HepG2 (cell line): ENCODE data around the gene MST1. TPM values are rescaled to one million over a fixed set of nuclear protein-coding genes. Genes with fewer than 3 reads are reported as not detected.

Source experiments
- ARNTL ChIP-seq: sonication (generic); formaldehyde crosslinking; IDR thresholded peaks from 2 replicates; pipeline ENCODE4 v1.4.0; 2020; ENCODE audit warnings: mild to moderate bottlenecking, missing genetic modification reagents
- DR1 ChIP-seq: sonication (generic); formaldehyde crosslinking; IDR thresholded peaks from 2 replicates; pipeline ENCODE4 v1.8.0; 2021; ENCODE audit warnings: mild to moderate bottlenecking, missing genetic modification reagents, inconsistent platforms
- EED ChIP-seq: sonication (generic); formaldehyde crosslinking; IDR thresholded peaks from 2 replicates; pipeline ENCODE4 v1.5.0; 2020; ENCODE audit warnings: mild to moderate bottlenecking, missing genetic modification reagents
- HOXA5 ChIP-seq: sonication (generic); formaldehyde crosslinking; IDR thresholded peaks from 2 replicates; pipeline ENCODE4 v1.4.0; 2020; ENCODE audit warnings: missing genetic modification reagents
- MAFK ChIP-seq, 2 experiments: IDR thresholded peaks in 1 of 2; conservative IDR thresholded peaks in 1 of 2; 2 replicates each; pipeline ENCODE4 v1.6.1; 2011; ENCODE audit warnings: improper control_type of control experiment in 2 of 2, low read length in 2 of 2
- MNT ChIP-seq: fragments of 450-650 bp; IDR thresholded peaks from 2 replicates; pipeline ENCODE4 v1.6.1; 2016
- MTF2 ChIP-seq: sonication (generic); formaldehyde crosslinking; IDR thresholded peaks from 2 replicates; pipeline ENCODE4 v1.5.0; 2020; ENCODE audit warnings: missing genetic modification reagents, borderline replicate concordance
- MYNN ChIP-seq: sonication (generic); formaldehyde crosslinking; IDR thresholded peaks from 2 replicates; pipeline ENCODE4 v1.4.0; 2020; ENCODE audit warnings: mild to moderate bottlenecking, low read depth, missing genetic modification reagents
- RXRA ChIP-seq: sonication (generic); formaldehyde crosslinking; IDR thresholded peaks from 2 replicates; pipeline ENCODE4 v1.5.1; 2020; ENCODE audit warnings: missing genetic modification reagents
- SMAD9 ChIP-seq: sonication (generic); formaldehyde crosslinking; IDR thresholded peaks from 2 replicates; pipeline ENCODE4 v1.5.1; 2020; ENCODE audit warnings: mild to moderate bottlenecking, missing genetic modification reagents
- STAT6 ChIP-seq: sonication (generic); formaldehyde crosslinking; IDR thresholded peaks from 2 replicates; pipeline ENCODE4 v1.4.0; 2020; ENCODE audit warnings: missing genetic modification reagents, mild to moderate bottlenecking, borderline replicate concordance
- TOPORS ChIP-seq: sonication (generic); formaldehyde crosslinking; IDR thresholded peaks from 2 replicates; pipeline ENCODE4 v1.8.0; 2023; ENCODE audit warnings: mild to moderate bottlenecking, missing genetic modification reagents
- ZBTB10 ChIP-seq: sonication (generic); formaldehyde crosslinking; IDR thresholded peaks from 2 replicates; pipeline ENCODE4 v1.4.0; 2020; ENCODE audit warnings: missing genetic modification reagents, borderline replicate concordance
- ZBTB25 ChIP-seq: IDR thresholded peaks from 2 replicates; pipeline ENCODE4 v1.6.1; 2018; ENCODE audit warnings: missing genetic modification reagents
- ZBTB4 ChIP-seq: sonication (generic); formaldehyde crosslinking; IDR thresholded peaks from 2 replicates; pipeline ENCODE4 v1.4.0; 2020; ENCODE audit warnings: missing genetic modification reagents, mild to moderate bottlenecking, borderline replicate concordance
- ZNF335 ChIP-seq: sonication (generic); formaldehyde crosslinking; IDR thresholded peaks from 2 replicates; pipeline ENCODE4 v1.4.0; 2020; ENCODE audit warnings: missing genetic modification reagents
- polyA plus RNA-seq, 8 experiments: library from polyadenylated mRNA; depleted of rRNA in 3 of 8; stranded (reverse) in 7 of 8; unstranded in 1 of 8; fragments of >200 nt; fragmentation: Illumina TruSeq in 4 of 8; extraction: Trizol in 4 of 8; gene quantifications; 2 replicates each; pipeline versions ENCODE4 v1.2.1 to v1.2.3, GENCODE V29; 2011 to 2016; ENCODE audit warnings: low read depth in 4 of 8, missing spikeins in 1 of 8, mixed read lengths in 1 of 8; ENCODE audit not compliant: insufficient read depth in 1 of 8
- total RNA-seq, 5 experiments: library from RNA; depleted of rRNA; stranded (reverse); fragments of >200 nt; fragmentation: Illumina TruSeq; extraction: Trizol; gene quantifications; 2 replicates each; pipeline ENCODE4 v1.2.3, GENCODE V29; 2016; ENCODE audit warnings: low read depth in 1 of 5

Gene MST1
- total and polyA plus RNA-seq, 2 of the 13 experiments (the other 11 are each of a cell fraction or from before 2014, with no cell fraction given): 189 to 452 TPM

GRCh38 chr3:49723628-49724551 lies 34.6 kb upstream of the MST1 start, which contains the start of gene GMPPB (continued):
- TF ChIP-seq HOXA5 (CRISPR knock-in tag): peak; percentile 47; the same call in 1 of the 2 replicates
- peak; percentile 47; the same call in 1 of the 2 replicates for TF ChIP-seq STAT6 (CRISPR knock-in tag)
- TF ChIP-seq SMAD9: no peak
- TF ChIP-seq TOPORS (CRISPR knock-in tag): no peak
- TF ChIP-seq MNT: peak; percentile 35; the same call in 1 of the 2 replicates
- TF ChIP-seq ZBTB25 (CRISPR knock-in tag): no peak; the same call in 1 of the 2 replicates
- TF ChIP-seq DR1 (CRISPR knock-in tag): peak; percentile 72; the same call in 1 of the 2 replicates
- peak; percentile 57; the same call in 1 of the 2 replicates for TF ChIP-seq RXRA (CRISPR knock-in tag)
- TF ChIP-seq ZNF335 (CRISPR knock-in tag): no peak; the same call in 1 of the 2 replicates
- no peak for TF ChIP-seq MTF2 (CRISPR knock-in tag)
- 0 out of 2 replicates have a peak, but pooled peaks have one; percentile 32 for TF ChIP-seq ARNTL (CRISPR knock-in tag)
- TF ChIP-seq ZBTB4: 0 out of 2 replicates have a peak, but pooled peaks have one; percentile 26
- no peak for TF ChIP-seq MYNN
- TF ChIP-seq ZBTB10 (CRISPR knock-in tag): no peak
- peak; percentile 36; the same call in 1 of the 2 replicates for TF ChIP-seq EED
- TF ChIP-seq MAFK (conservative IDR thresholded peaks at IDR 0.05 in 1 of 2, IDR thresholded peaks at IDR 0.05 in 1 of 2; ENCODE audit: low read length in 2 of 2): no peak
